Heart right ventricle (tissue), 16 donors: ENCODE measurements around the gene XKR7. TPM values are rescaled to one million over a fixed set of nuclear protein-coding genes. Genes with fewer than 3 reads are reported as not detected.

Source experiments
- ATAC-seq, 8 donors: fragments of 200-7000 bp; cut with Tn5 transposase; one replicate each; pipeline ENCODE4 v1.9.1; 2020; ENCODE audit warnings: mild to moderate bottlenecking in 8 of 8, moderate library complexity in 8 of 8, moderate number of reproducible peaks in 1 of 8
- DNase-seq, 2 donors: peaks; one replicate each; pipeline ENCODE4 v3.0.0-alpha.2; 2020
- H3K27ac ChIP-seq, 10 donors: fragments of 200-600 bp; sonication (generic) in 2 of 10; one replicate each; pipeline versions ENCODE4 v1.5.0 to v1.8.0; 2020 to 2022; ENCODE audit warnings: mild to moderate bottlenecking in 3 of 10
- H3K27me3 ChIP-seq, 7 donors: fragments of 200-600 bp; one replicate each; pipeline ENCODE4 v1.8.0; 2021 to 2022; ENCODE audit warnings: mild to moderate bottlenecking in 2 of 7
- H3K36me3 ChIP-seq, 9 donors: fragments of 200-600 bp; sonication (generic) in 1 of 9; one replicate each; pipeline versions ENCODE4 v1.5.0 to v1.8.0; 2020 to 2022; ENCODE audit warnings: mild to moderate bottlenecking in 2 of 9
- H3K4me1 ChIP-seq, 9 donors: fragments of 200-600 bp; sonication (generic) in 1 of 9; one replicate each; pipeline versions ENCODE4 v1.5.0 to v1.8.0; 2020 to 2022; ENCODE audit warnings: mild to moderate bottlenecking in 4 of 9
- H3K4me3 ChIP-seq, 10 donors: fragments of 200-600 bp; sonication (generic) in 2 of 10; one replicate each; pipeline versions ENCODE4 v1.5.0 to v1.8.0; 2020 to 2022; ENCODE audit warnings: mild to moderate bottlenecking in 7 of 10, moderate library complexity in 2 of 10
- H3K9me3 ChIP-seq, 11 donors: fragments of 200-600 bp in 10 of 11; sonication (generic) in 2 of 11; one replicate each; pipeline versions ENCODE4 v1.5.0 to v1.8.0; 2013 to 2022; ENCODE audit warnings: mild to moderate bottlenecking in 2 of 11, control low read depth in 1 of 11, moderate library complexity in 1 of 11
- CTCF ChIP-seq, 9 donors: fragments of 200-600 bp; sonication (generic) in 2 of 9; IDR thresholded peaks; one replicate each; pipeline versions ENCODE4 v1.5.0 to v1.8.0; 2021 to 2022; ENCODE audit warnings: antibody characterized with exemption in 9 of 9, mild to moderate bottlenecking in 5 of 9, moderate library complexity in 1 of 9
- WGBS, 2 donors: extraction: QIAGEN DNeasy Blood & Tissue Kit; methylation state at CpG; one replicate each; pipeline ENCODE4 v1.1.7; 2013; ENCODE audit warnings: inconsistent platforms in 1 of 2; 5-methylcytosine and 5-hydroxymethylcytosine counted together
- intact Hi-C, 10 donors: fragments of 100-400 bp; cut with DNase I; formaldehyde crosslinking; loops; one replicate each; pipeline versions ENCODE4 v1.11.1 to v1.14.2; 2022
- polyA plus RNA-seq, 2 donors: library from polyadenylated mRNA; stranded (reverse); fragments of 200-250 nt; gene quantifications; one replicate each; pipeline ENCODE4 v1.2.3, GENCODE V29; 2013
- total RNA-seq, 10 donors: library from RNA; stranded (reverse); fragmentation: NEBNext Ultra II Directional in 3 of 10; extraction: Animal tissue kit (Norgen Biotek cat#: 25700) in 3 of 10; gene quantifications; one replicate each; pipeline versions ENCODE4 v1.2.1 to v1.2.4, GENCODE V29; 2021 to 2023
- donor health status: Arrhythmogenic right ventricular cardiomyopathy.
- donor health status: ischemic (EF 13 %, LVEDD 7.1; RV severe dilation, severe dysfunction).
- donor health status: healthy with polysubstance abuse.
- donor health status: DM: no; HTN: yes; CAD: no.
- donor health status: DM: no; HTN: no; CAD: no.
- donor health status: ischemic (EF 25% LVEDD 6.9; RV normal size, moderate dysfunction).
- donor health status: ischemic (EF 25% LVEDD 5.7; RV mildly dilated, moderate dysfunction).
- donor health status: healthy.
- donor health status: DM: yes; HTN: yes; CAD: no.
- donor health status: Ischemic cardiomyopathy.
- donor health status: ischemic (EF 35%, LVEDD 5.7; RV mildly dilated, moderate dysfunction).
- donor health status: nonischemic (EF 11% LVEDD 7.7; RV severe dilation, severe dysfunction).
- donor health status: DM: yes; HTN: yes; CAD: no.
- donor health status: PGD.
- donor health status: ischemic (EF 29% LVEDD 5.4; RV normal size, mild dysfunction).
- donor health status: nonischemic (EF 23%, LVEDD 6.1; RV moderate dilation, normal function).

The XKR7 gene
- total and polyA plus RNA-seq, 12 donors, result not detected

- 29 to 34% methylated on average over 10 of the region's 10 CpGs for WGBS, 2 donors
- no peak for TF ChIP-seq CTCF (IDR thresholded peaks at IDR 0.05)
- Histone ChIP-seq H3K9me3 (no peaks in the 10 kb centered on the region), H3K4me1 (peaks cover 0 to 71% (median 35%) of the 10 kb centered on the region in 9 donors), H3K4me3 (peak overlapping the region in 3 of 10 donors; percentile 8 to 12 (median 11)), H3K27me3 (peaks cover 0 to 11% (median 3%) of the 10 kb centered on the region in 7 donors), H3K36me3 (no peaks in the 10 kb centered on the region), H3K27ac (peak overlapping the region; percentile 54 to 95 (median 83))
- ATAC-seq, result peak; percentile 83 to 92 (median 88)
- intact Hi-C loops, result no loop called here
- DNase-seq, result peak; percentile 58 to 82
Measured at GRCh38 chr20:32007787-32008616, 40.1 kb downstream of the XKR7 start.

GRCh38 chr20:32009564-32009963 is 41.6 kb downstream of the XKR7 start:
- no peaks in the 10 kb centered on the region for H3K36me3 ChIP-seq
- TF ChIP-seq CTCF (IDR thresholded peaks at IDR 0.05), result no peak
- H3K9me3 ChIP-seq, result no peaks in the 10 kb centered on the region
- ATAC-seq (no peak), DNase-seq (no peak)
- 82 to 85% methylated on average over 7 of the region's 7 CpGs for WGBS, 2 donors
- peak overlapping the region in 6 of 10 donors; percentile 3 to 63 (median 58) for H3K4me3 ChIP-seq
- H3K27me3 ChIP-seq, result peaks cover 0 to 17% (median 3%) of the 10 kb centered on the region in 7 donors
- peaks cover 0 to 75% (median 43%) of the 10 kb centered on the region in 9 donors for H3K4me1 ChIP-seq
- H3K27ac ChIP-seq, result peak overlapping the region; percentile 65 to 95 (median 86)
- intact Hi-C loops, result no loop called here

GRCh38 chr20:32010101-32010500 is 42.1 kb downstream of the XKR7 start, which contains the start of gene CCM2L:
Gene CCM2L, plus strand, starts transcription at chr20:32010438. Its CDS starts 17 bp downstream, at chr20:32010455.
- Histone ChIP-seq H3K4me3 (peak within 1 kb of the TSS; percentile 28 to 63 (median 54)), H3K36me3 (no peaks in the 10 kb centered on the region), H3K27ac (peak within 1 kb of the TSS; percentile 65 to 95 (median 86)), H3K27me3 (peaks cover 0 to 23% (median 3%) of the 10 kb centered on the region in 7 donors), H3K4me1 (peaks cover 0 to 75% (median 44%) of the 10 kb centered on the region in 9 donors), H3K9me3 (no peaks in the 10 kb centered on the region)
- WGBS, 2 donors, result 52 to 64% methylated on average over 2 of the region's 2 CpGs
- peak; percentile 64 to 88 (median 85) for ATAC-seq
- no peak for TF ChIP-seq CTCF (IDR thresholded peaks at IDR 0.05)
- DNase-seq, result peak; percentile 48 to 55
- intact Hi-C loops, result no loop called here

- peak in 7 of 8 donors; percentile 1 to 29 (median 22) for ATAC-seq
- WGBS, 2 donors, result 39 to 45% methylated on average over 8 of the region's 8 CpGs
- peaks cover 0 to 28% (median 3%) of the 10 kb centered on the region in 7 donors for H3K27me3 ChIP-seq
Measured at GRCh38 chr20:32010666-32011065, 42.7 kb downstream of the XKR7 start.

More at GRCh38 chr20:32010666-32011065, 42.7 kb downstream of the XKR7 start:
- TF ChIP-seq CTCF (IDR thresholded peaks at IDR 0.05), result no peak
- peak overlapping the region; percentile 65 to 95 (median 86) for H3K27ac ChIP-seq
- no peaks in the 10 kb centered on the region for H3K9me3 ChIP-seq
- no peak for DNase-seq
- H3K36me3 ChIP-seq, result no peaks in the 10 kb centered on the region
- peak overlapping the region; percentile 28 to 63 (median 54) for H3K4me3 ChIP-seq
- intact Hi-C loops, result no loop called here
- peaks cover 0 to 75% (median 44%) of the 10 kb centered on the region in 9 donors for H3K4me1 ChIP-seq
